DND-41 (cell line): Measurements from ENCODE around the gene SERINC3.

Source experiments
- ATAC-seq: fragments of 200-7000 bp; cut with Tn5 transposase; 3 replicates; pipeline ENCODE4 v1.9.1; 2021; ENCODE audit warnings: low read depth; ENCODE audit not compliant: insufficient read depth
- DNase-seq: peaks from one replicate; pipeline ENCODE4 v3.0.0-alpha.2; 2020
- H2AFZ ChIP-seq: 2 replicates; pipeline ENCODE4 v1.6.0; 2012; ENCODE audit warnings: low read depth, low read length
- H3K27ac ChIP-seq: 2 replicates; pipeline ENCODE4 v1.5.1; 2012; ENCODE audit warnings: low read length, inconsistent platforms
- H3K27me3 ChIP-seq: fragments of 200-600 bp; sonication (generic); 2 replicates; pipeline ENCODE4 v1.6.0; 2012; ENCODE audit warnings: low read length, mild to moderate bottlenecking, inconsistent platforms; ENCODE audit not compliant: insufficient read depth, poor library complexity
- H3K36me3 ChIP-seq: 2 replicates; pipeline ENCODE4 v1.5.1; 2012; ENCODE audit warnings: low read length, inconsistent platforms; ENCODE audit not compliant: insufficient read depth
- H3K4me1 ChIP-seq: 2 replicates; pipeline ENCODE4 v1.5.1; 2012; ENCODE audit warnings: mild to moderate bottlenecking, low read length; ENCODE audit not compliant: insufficient read depth
- H3K4me2 ChIP-seq: 2 replicates; pipeline ENCODE4 v1.6.0; 2012; ENCODE audit warnings: mild to moderate bottlenecking, moderate library complexity, low read length, inconsistent platforms; ENCODE audit not compliant: insufficient read depth
- H3K4me3 ChIP-seq, 2 experiments: fragments of 200-600 bp in 1 of 2; shearing (Covaris generic) in 1 of 2; 2 replicates each; pipeline ENCODE4 v1.5.1; 2012 to 2016; ENCODE audit warnings: inconsistent platforms in 2 of 2, low read length in 2 of 2, mild to moderate bottlenecking in 2 of 2, low read depth in 1 of 2, moderate library complexity in 1 of 2
- H3K79me2 ChIP-seq: 2 replicates; pipeline ENCODE4 v1.6.0; 2012; ENCODE audit warnings: low read length, inconsistent platforms; ENCODE audit not compliant: insufficient read depth
- H3K9ac ChIP-seq: 2 replicates; pipeline ENCODE4 v1.6.0; 2012; ENCODE audit warnings: low read depth, mild to moderate bottlenecking, inconsistent platforms, low read length, moderate library complexity
- H3K9me3 ChIP-seq: 2 replicates; pipeline ENCODE4 v1.5.1; 2012; ENCODE audit warnings: low read length, moderate library complexity, mild to moderate bottlenecking, inconsistent platforms; ENCODE audit not compliant: insufficient read depth, severe bottlenecking
- H4K20me1 ChIP-seq: 2 replicates; pipeline ENCODE4 v1.6.0; 2012; ENCODE audit warnings: low read length; ENCODE audit not compliant: insufficient read depth
- CTCF ChIP-seq: IDR thresholded peaks from 2 replicates; pipeline ENCODE4 v1.5.1; 2012; ENCODE audit warnings: borderline replicate concordance, low read length, moderate library complexity, mild to moderate bottlenecking; ENCODE audit not compliant: poor library complexity, severe bottlenecking; ENCODE audit errors: extremely low read depth
- EZH2 ChIP-seq: IDR thresholded peaks from 3 replicates; pipeline ENCODE4 v1.6.1; 2012; ENCODE audit warnings: borderline replicate concordance, low read depth, mild to moderate bottlenecking, moderate library complexity, low read length, inconsistent platforms; ENCODE audit not compliant: severe bottlenecking

The SERINC3 gene

GRCh38 chr20:44489223-44489622 is 32.6 kb downstream of the SERINC3 start:
- Histone ChIP-seq H3K79me2 (no peaks in the 10 kb centered on the region), H3K9me3 (no peaks in the 10 kb centered on the region), H3K9ac (no peak overlapping the region), H3K4me3 (no peak overlapping the region), H3K4me1 (no peaks in the 10 kb centered on the region), H4K20me1 (no peaks in the 10 kb centered on the region; the same call in 1 of the 2 replicates), H3K27me3 (no peaks in the 10 kb centered on the region), H3K27ac (no peak overlapping the region), H3K4me2 (no peak overlapping the region), H2AFZ (no peak overlapping the region), H3K36me3 (peaks cover 81% of the 10 kb centered on the region)
- TF ChIP-seq EZH2 = no peak
- TF ChIP-seq CTCF = no peak
- ATAC-seq (no peak), DNase-seq (no peak)

- H3K4me2 ChIP-seq = no peak overlapping the region
- no peaks in the 10 kb centered on the region for H3K4me1 ChIP-seq
- peaks cover 80% of the 10 kb centered on the region for H3K36me3 ChIP-seq
- H3K27me3 ChIP-seq = no peaks in the 10 kb centered on the region
- no peak overlapping the region for H3K4me3 ChIP-seq
- H3K27ac ChIP-seq = no peak overlapping the region
- H4K20me1 ChIP-seq = no peaks in the 10 kb centered on the region
- DNase-seq = no peak
- H2AFZ ChIP-seq = no peak overlapping the region
- no peaks in the 10 kb centered on the region for H3K9me3 ChIP-seq
- TF ChIP-seq EZH2 (no peak), CTCF (no peak)
- H3K9ac ChIP-seq = no peak overlapping the region
- ATAC-seq = no peak
- H3K79me2 ChIP-seq = no peaks in the 10 kb centered on the region
Observed at GRCh38 chr20:44488551-44488950, 33.3 kb downstream of the SERINC3 start.

GRCh38 chr20:44485830-44486198 is 36.1 kb downstream of the SERINC3 start:
- ATAC-seq = no peak
- H3K36me3 ChIP-seq = peaks cover 73% of the 10 kb centered on the region

More at GRCh38 chr20:44485830-44486198, 36.1 kb downstream of the SERINC3 start:
- Histone ChIP-seq H4K20me1 (no peaks in the 10 kb centered on the region), H3K9ac (no peak overlapping the region), H3K79me2 (no peaks in the 10 kb centered on the region), H3K9me3 (no peaks in the 10 kb centered on the region), H3K4me1 (no peaks in the 10 kb centered on the region), H3K4me2 (no peak overlapping the region), H3K27ac (no peak overlapping the region), H2AFZ (no peak overlapping the region), H3K4me3 (no peak overlapping the region), H3K27me3 (no peaks in the 10 kb centered on the region)
- TF ChIP-seq CTCF (no peak), EZH2 (no peak)
- DNase-seq = no peak
